ENCODE data around the gene PTTG1.

DNA sequence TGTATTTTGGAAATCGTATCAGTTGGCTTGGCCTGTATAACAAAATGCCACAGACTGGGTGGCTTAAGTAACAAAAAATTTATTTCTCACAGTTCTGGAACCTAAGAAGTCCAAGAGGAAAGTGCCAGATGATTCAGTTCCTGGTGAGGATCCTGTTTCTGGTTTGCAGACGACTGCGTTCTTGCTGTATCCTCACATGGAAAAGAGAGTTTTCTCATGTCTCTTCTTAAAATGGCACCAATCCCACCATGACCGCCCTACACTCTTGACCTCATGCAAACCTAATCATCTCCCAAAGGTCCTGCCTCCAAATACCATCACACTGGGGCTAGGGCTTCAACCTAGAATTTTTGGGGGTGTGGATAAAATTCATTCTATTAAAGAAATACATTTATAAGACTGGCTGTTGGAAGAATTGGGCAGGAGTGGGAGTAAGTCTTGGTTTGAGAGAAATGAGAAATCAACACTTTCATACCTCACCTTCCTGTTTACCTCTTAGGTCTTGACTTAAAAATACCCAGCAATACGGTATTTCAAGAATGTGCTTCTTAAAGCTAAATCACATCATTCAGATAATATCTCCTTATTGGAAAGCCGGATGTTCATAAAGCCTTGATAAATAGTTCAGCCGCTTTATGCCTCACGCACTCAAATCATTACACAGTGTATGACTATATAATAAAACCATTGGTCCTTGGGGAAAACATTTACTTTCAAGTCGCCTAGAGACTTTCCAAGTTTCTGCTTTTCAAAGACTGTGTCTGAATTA, 28.7 kb downstream of the PTTG1 start:
- TF ChIP-seq MXI1 (IDR thresholded peaks at IDR 0.05; ENCODE audit: low read depth, low read length) (no peak), TAF1 (IDR thresholded peaks at IDR 0.05; ENCODE audit: borderline replicate concordance, low read depth, low read length) (no peak), NRF1 (IDR thresholded peaks at IDR 0.05; ENCODE audit: low read depth, low read length) (no peak), FOXM1 (IDR thresholded peaks at IDR 0.05; ENCODE audit: low read depth) (no peak), MEF2A (IDR thresholded peaks at IDR 0.05; ENCODE audit: borderline replicate concordance, low read depth) (no peak), POLR2AphosphoS5 (IDR thresholded peaks at IDR 0.05; ENCODE audit: low read depth, low read length) (no peak)
- TF ChIP-seq, protein P1, sequence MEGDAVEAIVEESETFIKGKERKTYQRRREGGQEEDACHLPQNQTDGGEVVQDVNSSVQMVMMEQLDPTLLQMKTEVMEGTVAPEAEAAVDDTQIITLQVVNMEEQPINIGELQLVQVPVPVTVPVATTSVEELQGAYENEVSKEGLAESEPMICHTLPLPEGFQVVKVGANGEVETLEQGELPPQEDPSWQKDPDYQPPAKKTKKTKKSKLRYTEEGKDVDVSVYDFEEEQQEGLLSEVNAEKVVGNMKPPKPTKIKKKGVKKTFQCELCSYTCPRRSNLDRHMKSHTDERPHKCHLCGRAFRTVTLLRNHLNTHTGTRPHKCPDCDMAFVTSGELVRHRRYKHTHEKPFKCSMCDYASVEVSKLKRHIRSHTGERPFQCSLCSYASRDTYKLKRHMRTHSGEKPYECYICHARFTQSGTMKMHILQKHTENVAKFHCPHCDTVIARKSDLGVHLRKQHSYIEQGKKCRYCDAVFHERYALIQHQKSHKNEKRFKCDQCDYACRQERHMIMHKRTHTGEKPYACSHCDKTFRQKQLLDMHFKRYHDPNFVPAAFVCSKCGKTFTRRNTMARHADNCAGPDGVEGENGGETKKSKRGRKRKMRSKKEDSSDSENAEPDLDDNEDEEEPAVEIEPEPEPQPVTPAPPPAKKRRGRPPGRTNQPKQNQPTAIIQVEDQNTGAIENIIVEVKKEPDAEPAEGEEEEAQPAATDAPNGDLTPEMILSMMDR (IDR thresholded peaks at IDR 0.05) = no peak
- TF ChIP-seq, protein P2, sequence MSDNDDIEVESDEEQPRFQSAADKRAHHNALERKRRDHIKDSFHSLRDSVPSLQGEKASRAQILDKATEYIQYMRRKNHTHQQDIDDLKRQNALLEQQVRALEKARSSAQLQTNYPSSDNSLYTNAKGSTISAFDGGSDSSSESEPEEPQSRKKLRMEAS (IDR thresholded peaks at IDR 0.05; ENCODE audit: low read depth) = no peak
- TF ChIP-seq, protein P3, sequence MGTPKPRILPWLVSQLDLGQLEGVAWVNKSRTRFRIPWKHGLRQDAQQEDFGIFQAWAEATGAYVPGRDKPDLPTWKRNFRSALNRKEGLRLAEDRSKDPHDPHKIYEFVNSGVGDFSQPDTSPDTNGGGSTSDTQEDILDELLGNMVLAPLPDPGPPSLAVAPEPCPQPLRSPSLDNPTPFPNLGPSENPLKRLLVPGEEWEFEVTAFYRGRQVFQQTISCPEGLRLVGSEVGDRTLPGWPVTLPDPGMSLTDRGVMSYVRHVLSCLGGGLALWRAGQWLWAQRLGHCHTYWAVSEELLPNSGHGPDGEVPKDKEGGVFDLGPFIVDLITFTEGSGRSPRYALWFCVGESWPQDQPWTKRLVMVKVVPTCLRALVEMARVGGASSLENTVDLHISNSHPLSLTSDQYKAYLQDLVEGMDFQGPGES (IDR thresholded peaks at IDR 0.05; ENCODE audit: low read depth, low read length) = no peak

All from SK-N-SH (cell line).